Measurements from ENCODE around the gene CMTR1.

The CMTR1 gene

GRCh38 chr6:37531026-37531425 is 98.0 kb downstream of the CMTR1 start:
- no peak overlapping the region for H3K9ac ChIP-seq (ENCODE audit: low read length)
- peaks cover 5% of the 10 kb centered on the region for H3K4me1 ChIP-seq (ENCODE audit: control insufficient read depth, low read depth, low read length)
- peaks cover 32% of the 10 kb centered on the region for H3K27me3 ChIP-seq (ENCODE audit: control insufficient read depth, insufficient read depth, low read length)
- no peaks in the 10 kb centered on the region for H3K9me3 ChIP-seq (ENCODE audit: control insufficient read depth, low read depth, low read length)
- H3K36me3 ChIP-seq (ENCODE audit: control insufficient read depth, low read depth, low read length) = no peaks in the 10 kb centered on the region
- no peak overlapping the region for H3K4me3 ChIP-seq (ENCODE audit: low read length)
- no peak overlapping the region for H3K27ac ChIP-seq (ENCODE audit: low read length)
